GM18508 (cell line): ENCODE data around the gene MICB.

ENCODE experiments used
- ATAC-seq: cut with Tn5 transposase; IDR thresholded peaks from one replicate; pipeline ENCODE4 v1.9.1; 2021; ENCODE audit warnings: moderate number of reproducible peaks; ENCODE audit not compliant: insufficient read depth, unreplicated experiment

MICB gene

DNA sequence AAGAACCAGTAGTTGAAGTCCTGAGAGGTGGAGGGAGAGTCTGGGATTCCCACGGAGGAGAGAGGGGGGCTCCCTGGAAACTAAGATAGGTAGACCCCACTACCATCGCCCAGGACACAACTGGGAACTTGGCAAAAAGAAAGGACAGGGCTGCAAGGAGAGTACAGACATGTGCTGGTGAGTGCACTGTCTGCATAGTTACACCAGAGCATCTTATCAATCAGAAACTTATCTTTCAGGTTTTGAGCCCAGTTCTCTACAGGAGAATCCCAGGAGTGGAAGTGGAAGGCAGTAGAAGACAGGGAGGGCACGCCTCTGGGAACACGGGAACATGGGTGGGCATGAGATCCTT, 61.6 kb downstream of the MICB start:
- ATAC-seq: no peak

DNA sequence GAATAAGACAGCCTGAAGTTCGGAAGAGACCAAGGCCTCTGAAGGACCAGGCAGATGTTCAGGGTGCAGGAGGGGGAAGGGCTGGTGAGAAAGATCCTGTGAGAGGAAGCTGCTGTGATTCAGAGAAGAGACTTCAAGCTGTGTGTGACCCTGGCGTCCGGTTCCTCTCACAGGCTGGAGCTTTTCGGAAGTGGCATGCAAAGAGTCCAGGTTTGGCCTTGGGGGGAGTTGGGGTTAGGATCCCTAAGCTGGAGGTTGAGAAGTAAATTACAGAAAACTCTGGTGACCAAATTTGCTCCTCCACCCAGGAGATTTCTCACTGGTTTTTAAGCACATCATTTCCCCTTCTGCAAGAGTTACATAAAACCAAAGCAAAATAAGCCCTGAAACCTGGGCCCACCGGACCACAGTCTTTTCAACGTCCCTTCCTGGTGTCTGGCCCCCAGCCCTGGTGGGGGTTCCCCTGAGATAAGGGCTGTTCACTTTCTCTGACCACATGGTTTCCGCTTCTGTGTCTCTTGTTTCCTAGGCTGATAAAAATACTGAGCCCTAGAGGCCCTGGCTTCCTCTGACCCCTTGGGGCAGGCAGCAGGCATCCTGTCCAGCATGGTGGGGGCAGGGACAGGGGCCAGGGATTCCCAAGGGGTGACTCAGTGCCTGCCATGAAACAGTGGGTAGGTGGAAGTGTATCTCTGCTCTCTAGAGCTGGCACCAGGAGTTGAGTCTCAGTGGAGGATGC, 62.2 kb downstream of the MICB start:
- ATAC-seq: no peak

DNA sequence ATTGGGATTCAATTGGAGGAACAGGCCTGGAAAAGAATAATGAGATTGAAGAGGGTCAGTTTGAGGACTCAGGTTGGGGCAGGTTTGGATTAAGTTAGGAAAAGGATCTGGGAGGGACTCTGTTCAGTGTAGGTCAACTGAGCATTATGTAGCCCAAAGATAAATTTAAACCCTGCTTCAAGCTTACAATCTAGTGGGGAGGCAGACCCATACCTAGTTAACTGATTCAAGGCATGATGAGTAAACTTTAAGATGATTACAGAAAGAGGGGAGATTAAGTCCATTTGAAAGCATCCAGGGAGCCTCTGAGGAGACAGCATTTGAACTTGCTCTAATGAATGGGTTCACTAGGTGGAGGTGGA, 62.7 kb downstream of the MICB start:
- ATAC-seq: no peak
